SK-N-SH treated with all-trans-retinoic acid at 6 μM for 48 hours (cell line): ENCODE data around the gene PNPO.

Source experiments
- ATAC-seq: fragments of 200-7000 bp; cut with Tn5 transposase; 3 replicates; pipeline ENCODE4 v1.9.1; 2020; ENCODE audit warnings: mild to moderate bottlenecking, moderate library complexity
- ARNTL ChIP-seq: fragments of 450-650 bp; formaldehyde crosslinking; IDR thresholded peaks from 2 replicates; pipeline ENCODE4 v1.5.0; 2020; ENCODE audit warnings: low read depth, mild to moderate bottlenecking, moderate library complexity, borderline replicate concordance
- BACH2 ChIP-seq: fragments of 250-450 bp; sonication (Bioruptor Pico); IDR thresholded peaks from 2 replicates; pipeline ENCODE4 v1.9.0; 2021; ENCODE audit warnings: mild to moderate bottlenecking, borderline replicate concordance
- CREB5 ChIP-seq: fragments of 250-450 bp; sonication (Bioruptor Pico); IDR thresholded peaks from 2 replicates; pipeline ENCODE4 v1.5.1; 2020; ENCODE audit warnings: low read depth, mild to moderate bottlenecking, moderate library complexity
- CSRNP3 ChIP-seq: fragments of 250-450 bp; sonication (Bioruptor Pico); IDR thresholded peaks from 2 replicates; pipeline ENCODE4 v1.5.1; 2021; ENCODE audit warnings: mild to moderate bottlenecking, moderate library complexity
- GLIS3 ChIP-seq: fragments of 250-450 bp; sonication (Bioruptor Pico); IDR thresholded peaks from 2 replicates; pipeline ENCODE4 v1.5.0; 2020; ENCODE audit warnings: mild to moderate bottlenecking, moderate library complexity
- ISL1 ChIP-seq: fragments of 250-450 bp; sonication (Bioruptor Pico); IDR thresholded peaks from 2 replicates; pipeline ENCODE4 v2.1.2; 2022; ENCODE audit warnings: mild to moderate bottlenecking, moderate library complexity
- PPARA ChIP-seq: fragments of 250-450 bp; sonication (Bioruptor Pico); IDR thresholded peaks from 2 replicates; pipeline ENCODE4 v1.5.0; 2020; ENCODE audit warnings: mild to moderate bottlenecking, borderline replicate concordance
- RARB ChIP-seq: fragments of 250-450 bp; sonication (Bioruptor Pico); IDR thresholded peaks from 2 replicates; pipeline ENCODE4 v1.8.0; 2021; ENCODE audit warnings: mild to moderate bottlenecking, moderate library complexity
- SNAI2 ChIP-seq: fragments of 250-450 bp; sonication (Bioruptor Pico); IDR thresholded peaks from 2 replicates; pipeline ENCODE4 v1.5.0; 2020; ENCODE audit warnings: mild to moderate bottlenecking, moderate library complexity
- TCF4 ChIP-seq: fragments of 250-450 bp; sonication (Bioruptor Pico); IDR thresholded peaks from 2 replicates; pipeline ENCODE4 v1.8.0; 2021; ENCODE audit warnings: mild to moderate bottlenecking, moderate library complexity, borderline replicate concordance
- TOX ChIP-seq: fragments of 250-450 bp; sonication (Bioruptor Pico); IDR thresholded peaks from 2 replicates; pipeline ENCODE4 v1.8.0; 2021; ENCODE audit warnings: mild to moderate bottlenecking, moderate library complexity, borderline replicate concordance
- ZC3H10 ChIP-seq: fragments of 250-450 bp; sonication (Bioruptor Pico); IDR thresholded peaks from 2 replicates; pipeline ENCODE4 v1.5.1; 2021; ENCODE audit warnings: mild to moderate bottlenecking, moderate library complexity
- ZFP3 ChIP-seq: fragments of 250-450 bp; sonication (Bioruptor Pico); IDR thresholded peaks from 2 replicates; pipeline ENCODE4 v1.5.0; 2020; ENCODE audit warnings: mild to moderate bottlenecking, moderate library complexity
- ZFP30 ChIP-seq: fragments of 450-650 bp; formaldehyde crosslinking; IDR thresholded peaks from 2 replicates; pipeline ENCODE4 v1.5.0; 2022; ENCODE audit warnings: mild to moderate bottlenecking, moderate library complexity
- ZNF565 ChIP-seq: fragments of 450-650 bp; formaldehyde crosslinking; conservative IDR thresholded peaks from 2 replicates; pipeline ENCODE4 v1.5.0; 2020; ENCODE audit warnings: low read depth, mild to moderate bottlenecking, moderate library complexity
- ZNF70 ChIP-seq: fragments of 450-650 bp; formaldehyde crosslinking; IDR thresholded peaks from 2 replicates; pipeline ENCODE4 v1.5.0; 2020; ENCODE audit warnings: mild to moderate bottlenecking, moderate library complexity
- ZNF8 ChIP-seq: fragments of 450-650 bp; formaldehyde crosslinking; IDR thresholded peaks from 2 replicates; pipeline ENCODE4 v1.5.0; 2020; ENCODE audit warnings: mild to moderate bottlenecking, moderate library complexity
- TF ChIP-seq, protein P1 (sequence below): fragments of 250-450 bp; sonication (Bioruptor Pico); IDR thresholded peaks from 2 replicates; pipeline ENCODE4 v1.8.0; 2020; ENCODE audit warnings: mild to moderate bottlenecking, moderate library complexity, borderline replicate concordance
- TF ChIP-seq, protein P2 (sequence below): fragments of 250-450 bp; sonication (Bioruptor Pico); IDR thresholded peaks from 2 replicates; pipeline ENCODE4 v1.5.0; 2020; ENCODE audit warnings: mild to moderate bottlenecking, moderate library complexity

The PNPO gene

GRCh38 chr17:47982091-47982617, 40.8 kb downstream of the PNPO start:
- no peak for ATAC-seq
- TF ChIP-seq ISL1 (peak; percentile 59; the same call in 1 of the 2 replicates), ZFP3 (CRISPR knock-in tag) (peak; percentile 29; the same call in 1 of the 2 replicates), CREB5 (CRISPR knock-in tag) (peak; percentile 42; the same call in 1 of the 2 replicates), GLIS3 (CRISPR knock-in tag) (no peak), TCF4 (CRISPR knock-in tag) (no peak)
- TF ChIP-seq, protein P1, sequence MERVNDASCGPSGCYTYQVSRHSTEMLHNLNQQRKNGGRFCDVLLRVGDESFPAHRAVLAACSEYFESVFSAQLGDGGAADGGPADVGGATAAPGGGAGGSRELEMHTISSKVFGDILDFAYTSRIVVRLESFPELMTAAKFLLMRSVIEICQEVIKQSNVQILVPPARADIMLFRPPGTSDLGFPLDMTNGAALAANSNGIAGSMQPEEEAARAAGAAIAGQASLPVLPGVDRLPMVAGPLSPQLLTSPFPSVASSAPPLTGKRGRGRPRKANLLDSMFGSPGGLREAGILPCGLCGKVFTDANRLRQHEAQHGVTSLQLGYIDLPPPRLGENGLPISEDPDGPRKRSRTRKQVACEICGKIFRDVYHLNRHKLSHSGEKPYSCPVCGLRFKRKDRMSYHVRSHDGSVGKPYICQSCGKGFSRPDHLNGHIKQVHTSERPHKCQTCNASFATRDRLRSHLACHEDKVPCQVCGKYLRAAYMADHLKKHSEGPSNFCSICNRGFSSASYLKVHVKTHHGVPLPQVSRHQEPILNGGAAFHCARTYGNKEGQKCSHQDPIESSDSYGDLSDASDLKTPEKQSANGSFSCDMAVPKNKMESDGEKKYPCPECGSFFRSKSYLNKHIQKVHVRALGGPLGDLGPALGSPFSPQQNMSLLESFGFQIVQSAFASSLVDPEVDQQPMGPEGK (CRISPR knock-in tag) = peak; percentile 96
- TF ChIP-seq, protein P2, sequence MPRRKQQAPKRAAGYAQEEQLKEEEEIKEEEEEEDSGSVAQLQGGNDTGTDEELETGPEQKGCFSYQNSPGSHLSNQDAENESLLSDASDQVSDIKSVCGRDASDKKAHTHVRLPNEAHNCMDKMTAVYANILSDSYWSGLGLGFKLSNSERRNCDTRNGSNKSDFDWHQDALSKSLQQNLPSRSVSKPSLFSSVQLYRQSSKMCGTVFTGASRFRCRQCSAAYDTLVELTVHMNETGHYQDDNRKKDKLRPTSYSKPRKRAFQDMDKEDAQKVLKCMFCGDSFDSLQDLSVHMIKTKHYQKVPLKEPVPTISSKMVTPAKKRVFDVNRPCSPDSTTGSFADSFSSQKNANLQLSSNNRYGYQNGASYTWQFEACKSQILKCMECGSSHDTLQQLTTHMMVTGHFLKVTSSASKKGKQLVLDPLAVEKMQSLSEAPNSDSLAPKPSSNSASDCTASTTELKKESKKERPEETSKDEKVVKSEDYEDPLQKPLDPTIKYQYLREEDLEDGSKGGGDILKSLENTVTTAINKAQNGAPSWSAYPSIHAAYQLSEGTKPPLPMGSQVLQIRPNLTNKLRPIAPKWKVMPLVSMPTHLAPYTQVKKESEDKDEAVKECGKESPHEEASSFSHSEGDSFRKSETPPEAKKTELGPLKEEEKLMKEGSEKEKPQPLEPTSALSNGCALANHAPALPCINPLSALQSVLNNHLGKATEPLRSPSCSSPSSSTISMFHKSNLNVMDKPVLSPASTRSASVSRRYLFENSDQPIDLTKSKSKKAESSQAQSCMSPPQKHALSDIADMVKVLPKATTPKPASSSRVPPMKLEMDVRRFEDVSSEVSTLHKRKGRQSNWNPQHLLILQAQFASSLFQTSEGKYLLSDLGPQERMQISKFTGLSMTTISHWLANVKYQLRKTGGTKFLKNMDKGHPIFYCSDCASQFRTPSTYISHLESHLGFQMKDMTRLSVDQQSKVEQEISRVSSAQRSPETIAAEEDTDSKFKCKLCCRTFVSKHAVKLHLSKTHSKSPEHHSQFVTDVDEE = peak; percentile 79; the same call in 1 of the 2 replicates

DNA sequence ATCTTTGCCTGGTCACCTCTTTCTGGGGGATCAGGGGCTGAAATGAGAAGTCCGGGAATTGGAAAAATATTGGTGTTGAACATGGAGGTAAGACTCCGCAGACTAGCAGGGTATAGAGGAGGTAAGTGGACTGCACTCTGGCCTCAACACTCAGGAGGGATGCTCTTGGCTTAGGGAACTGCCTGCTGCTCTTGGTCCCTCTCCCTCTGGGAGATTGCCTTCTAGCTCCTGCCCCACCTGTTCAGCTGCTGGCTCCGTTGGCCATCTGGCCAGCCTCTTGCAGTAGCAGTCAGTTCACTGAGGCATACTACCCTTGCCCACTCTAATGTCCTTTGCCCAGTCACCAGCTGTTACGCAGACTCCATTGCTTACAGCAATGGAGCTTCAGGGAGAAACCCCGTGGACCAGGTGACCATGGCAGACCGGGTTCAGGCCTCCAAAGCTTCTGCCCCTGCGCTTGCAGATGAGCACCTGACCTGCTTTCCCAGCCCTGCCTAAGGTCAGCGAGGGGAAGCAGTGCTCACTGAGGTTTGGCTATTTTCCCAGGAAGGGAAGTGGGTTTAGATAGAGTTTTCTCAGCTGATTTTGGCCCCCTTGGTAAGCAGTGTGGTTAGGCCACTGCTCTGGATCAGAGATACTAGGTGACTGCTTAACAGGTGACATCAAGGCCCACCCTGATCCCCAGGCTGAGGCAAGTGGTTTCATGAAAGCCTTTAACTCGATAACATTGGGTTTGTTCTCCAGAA, 41.4 kb downstream of the PNPO start:
- no peak for TF ChIP-seq ZNF8 (CRISPR knock-in tag)
- TF ChIP-seq, protein P2 = peak; percentile 12; the same call in 1 of the 2 replicates
- TF ChIP-seq PPARA (CRISPR knock-in tag) = 0 out of 2 replicates have a peak, but pooled peaks have one; percentile 22
- 0 out of 2 replicates have a peak, but pooled peaks have one; percentile 37 for TF ChIP-seq SNAI2 (CRISPR knock-in tag)

GRCh38 chr17:47983492-47984223, 42.3 kb downstream of the PNPO start:
- no peak for ATAC-seq
- TF ChIP-seq PPARA (CRISPR knock-in tag) (no peak), ZC3H10 (CRISPR knock-in tag) (no peak), ZFP3 (CRISPR knock-in tag) (no peak), ARNTL (no peak), CSRNP3 (CRISPR knock-in tag) (no peak), TOX (CRISPR knock-in tag) (no peak), ZNF8 (CRISPR knock-in tag) (no peak), RARB (no peak), ISL1 (no peak), ZNF70 (no peak), ZFP30 (CRISPR knock-in tag) (no peak), ZNF565 (CRISPR knock-in tag) (no peak), BACH2 (CRISPR knock-in tag) (no peak)
- TF ChIP-seq, protein P2 = no peak
- TF ChIP-seq, protein P1 (CRISPR knock-in tag) = no peak
- TF ChIP-seq, all 23 proteins: peak for 0

More for the DNA sequence above, 41.4 kb downstream of the PNPO start:
- no peak for ATAC-seq
